Osteoblast (primary cell): ENCODE measurements around the gene MRAP2. TPM values are rescaled to one million over a fixed set of nuclear protein-coding genes. Genes with fewer than 3 reads are reported as not detected.

ENCODE experiments used
- DNase-seq: peaks from one replicate; pipeline ENCODE4 v3.0.0; 2011; ENCODE audit warnings: low spot score, mixed read lengths; ENCODE audit not compliant: insufficient read length; ENCODE audit errors: missing footprints
- H2AFZ ChIP-seq: 2 replicates; pipeline ENCODE4 v1.6.0; 2011; ENCODE audit warnings: mild to moderate bottlenecking, low read length
- H3K27ac ChIP-seq: 2 replicates; pipeline ENCODE4 v1.5.1; 2011; ENCODE audit warnings: mild to moderate bottlenecking, low read depth, low read length, moderate library complexity
- H3K27me3 ChIP-seq: 2 replicates; pipeline ENCODE4 v1.6.0; 2012; ENCODE audit warnings: mild to moderate bottlenecking, control low read depth, inconsistent platforms, low read length, moderate library complexity; ENCODE audit not compliant: insufficient read depth
- H3K36me3 ChIP-seq: 2 replicates; pipeline ENCODE4 v1.5.1; 2011; ENCODE audit warnings: mild to moderate bottlenecking, low read length, control low read depth, moderate library complexity; ENCODE audit not compliant: insufficient read depth
- H3K4me1 ChIP-seq: 2 replicates; pipeline ENCODE4 v1.5.1; 2011; ENCODE audit warnings: mild to moderate bottlenecking, low read length, control low read depth, moderate library complexity; ENCODE audit not compliant: insufficient read depth
- H3K4me2 ChIP-seq: 2 replicates; pipeline ENCODE4 v1.6.0; 2011; ENCODE audit warnings: mild to moderate bottlenecking, low read length; ENCODE audit not compliant: insufficient read depth
- H3K4me3 ChIP-seq: fragments of 200-600 bp; sonication (generic); 3 replicates; pipeline ENCODE4 v1.5.1; 2012; ENCODE audit warnings: mild to moderate bottlenecking, low read length, inconsistent platforms; ENCODE audit not compliant: insufficient read depth
- H3K79me2 ChIP-seq: 2 replicates; pipeline ENCODE4 v1.6.0; 2012; ENCODE audit warnings: mild to moderate bottlenecking, low read length, control low read depth, inconsistent platforms; ENCODE audit not compliant: insufficient read depth
- H3K9me3 ChIP-seq: 2 replicates; pipeline ENCODE4 v1.5.1; 2011; ENCODE audit warnings: low read depth, low read length, control low read depth
- H4K20me1 ChIP-seq: 2 replicates; pipeline ENCODE4 v1.6.0; 2012; ENCODE audit warnings: mild to moderate bottlenecking, low read length, control low read depth; ENCODE audit not compliant: insufficient read depth
- CTCF ChIP-seq: IDR thresholded peaks from 2 replicates; pipeline ENCODE4 v1.5.1; 2011; ENCODE audit warnings: mild to moderate bottlenecking, low read depth, low read length, moderate library complexity; ENCODE audit errors: extremely low read depth
- total RNA-seq: library from RNA; depleted of rRNA; stranded (reverse); fragments of >200 nt; gene quantifications from 2 replicates; pipeline ENCODE4 v1.2.3, GENCODE V29; 2012

MRAP2 gene
- total RNA-seq, 1 donor: 5.1 TPM

- H3K4me3 ChIP-seq: no peak overlapping the region
- H3K27ac ChIP-seq: no peak overlapping the region
- no peak overlapping the region for H2AFZ ChIP-seq
- no peaks in the 10 kb centered on the region for H3K9me3 ChIP-seq
- no peak for DNase-seq
- no peak overlapping the region for H3K4me2 ChIP-seq
- no peaks in the 10 kb centered on the region for H3K27me3 ChIP-seq
- H3K36me3 ChIP-seq: no peaks in the 10 kb centered on the region
- no peaks in the 10 kb centered on the region for H3K4me1 ChIP-seq
- TF ChIP-seq CTCF: no peak
- no peaks in the 10 kb centered on the region for H3K79me2 ChIP-seq
- no peaks in the 10 kb centered on the region for H4K20me1 ChIP-seq
Observed at GRCh38 chr6:84072442-84072997, 38.9 kb downstream of the MRAP2 start.

- H4K20me1 ChIP-seq: no peaks in the 10 kb centered on the region
- H3K27me3 ChIP-seq: no peaks in the 10 kb centered on the region
- H3K36me3 ChIP-seq: no peaks in the 10 kb centered on the region
Observed at GRCh38 chr6:84074988-84075781, 41.6 kb downstream of the MRAP2 start.

GRCh38 chr6:84077645-84078044, 44.1 kb downstream of the MRAP2 start:
- Histone ChIP-seq H3K27ac (no peak overlapping the region), H3K4me3 (no peak overlapping the region), H3K4me2 (no peak overlapping the region), H3K79me2 (no peaks in the 10 kb centered on the region), H3K36me3 (no peaks in the 10 kb centered on the region), H4K20me1 (no peaks in the 10 kb centered on the region), H3K9me3 (no peaks in the 10 kb centered on the region), H3K4me1 (no peaks in the 10 kb centered on the region), H3K27me3 (no peaks in the 10 kb centered on the region), H2AFZ (no peak overlapping the region)
- no peak for TF ChIP-seq CTCF
- DNase-seq: no peak

More at GRCh38 chr6:84074988-84075781, 41.6 kb downstream of the MRAP2 start:
- Histone ChIP-seq H3K4me2 (no peak overlapping the region), H2AFZ (peak overlapping the region; percentile 85), H3K4me3 (no peak overlapping the region), H3K9me3 (no peaks in the 10 kb centered on the region), H3K4me1 (no peaks in the 10 kb centered on the region), H3K79me2 (no peaks in the 10 kb centered on the region), H3K27ac (no peak overlapping the region)
- TF ChIP-seq CTCF: no peak
- DNase-seq: no peak

GRCh38 chr6:84078335-84078734, 44.8 kb downstream of the MRAP2 start:
- no peak for TF ChIP-seq CTCF
- Histone ChIP-seq H3K27ac (no peak overlapping the region), H3K4me2 (no peak overlapping the region), H3K79me2 (no peaks in the 10 kb centered on the region), H2AFZ (no peak overlapping the region), H3K27me3 (no peaks in the 10 kb centered on the region), H3K4me1 (no peaks in the 10 kb centered on the region), H3K36me3 (no peaks in the 10 kb centered on the region), H3K4me3 (no peak overlapping the region), H3K9me3 (no peaks in the 10 kb centered on the region), H4K20me1 (no peaks in the 10 kb centered on the region)
- no peak for DNase-seq
